Lower lobe of right lung (tissue), 2 donors: Measurements from ENCODE around the gene AKTIP. TPM values are rescaled to one million over a fixed set of nuclear protein-coding genes. Genes with fewer than 3 reads are reported as not detected.
"Not testable (repeated sequence)": the region's sequence is repeated elsewhere in the genome, so short reads cannot be mapped to it uniquely, and the experiment has no call there.

Experiments
- ATAC-seq, 2 donors: fragments of 200-7000 bp; cut with Tn5 transposase; one replicate each; pipeline ENCODE4 v1.9.1; 2020 to 2022; ENCODE audit warnings: mild to moderate bottlenecking in 2 of 2, moderate library complexity in 2 of 2
- DNase-seq: peaks from one replicate; pipeline ENCODE4 v3.0.0-alpha.2; 2020
- H3K27ac ChIP-seq: fragments of 200-600 bp; one replicate; pipeline ENCODE4 v1.8.0; 2022
- H3K27me3 ChIP-seq: fragments of 200-600 bp; one replicate; pipeline ENCODE4 v1.8.0; 2022; ENCODE audit warnings: low read depth
- H3K36me3 ChIP-seq: fragments of 200-600 bp; one replicate; pipeline ENCODE4 v1.8.0; 2022; ENCODE audit warnings: mild to moderate bottlenecking
- H3K4me1 ChIP-seq: fragments of 200-600 bp; one replicate; pipeline ENCODE4 v1.8.0; 2022
- H3K4me3 ChIP-seq: fragments of 200-600 bp; one replicate; pipeline ENCODE4 v1.8.0; 2022; ENCODE audit warnings: mild to moderate bottlenecking
- H3K9me3 ChIP-seq: fragments of 200-600 bp; one replicate; pipeline ENCODE4 v1.8.0; 2022
- intact Hi-C: fragments of 100-400 bp; cut with DNase I; formaldehyde crosslinking; loops from one replicate; pipeline ENCODE4 v1.11.0; 2022
- total RNA-seq: library from RNA; stranded (reverse); fragmentation: NEBNext Ultra II Directional; extraction: Animal tissue kit (Norgen Biotek cat#: 25700); gene quantifications from one replicate; pipeline ENCODE4 v1.2.1, GENCODE V29; 2021
- TF ChIP-seq, protein P1 (sequence below): fragments of 200-600 bp; IDR thresholded peaks from one replicate; pipeline ENCODE4 v1.8.0; 2022; ENCODE audit warnings: antibody characterized with exemption, mild to moderate bottlenecking
- donor health status: DM: no; HTN: yes; CAD: no; lungs with severe emphysema.

Gene AKTIP
- total RNA-seq, 1 donor from 2014 or later, result 43.7 TPM

DNA sequence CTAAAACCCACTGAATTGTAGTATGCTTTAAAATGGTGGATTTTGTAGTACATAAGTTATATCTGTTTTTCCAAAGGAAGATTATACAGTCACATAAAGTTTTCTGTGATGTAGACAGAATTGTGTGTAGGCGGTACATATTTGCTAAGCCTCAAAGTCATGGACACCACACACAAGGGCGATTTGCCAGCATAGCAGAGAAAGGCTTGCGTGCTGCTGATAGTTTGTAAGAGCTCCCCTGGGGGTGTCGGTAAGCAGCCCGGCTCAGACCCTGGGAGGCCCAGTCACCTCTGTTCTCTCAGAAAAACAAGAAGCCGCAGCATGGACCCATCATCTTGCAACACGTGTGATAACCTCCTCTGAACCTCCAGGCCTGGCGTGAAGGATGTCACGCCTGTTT, 38.3 kb upstream of the AKTIP start:
- Histone ChIP-seq H3K27me3 (peaks cover 6% of the 10 kb centered on the region), H3K4me3 (no peak overlapping the region), H3K4me1 (no peaks in the 10 kb centered on the region), H3K9me3 (no peaks in the 10 kb centered on the region), H3K27ac (no peak overlapping the region), H3K36me3 (no peaks in the 10 kb centered on the region)
- no peak for ATAC-seq
- TF ChIP-seq, protein P1, sequence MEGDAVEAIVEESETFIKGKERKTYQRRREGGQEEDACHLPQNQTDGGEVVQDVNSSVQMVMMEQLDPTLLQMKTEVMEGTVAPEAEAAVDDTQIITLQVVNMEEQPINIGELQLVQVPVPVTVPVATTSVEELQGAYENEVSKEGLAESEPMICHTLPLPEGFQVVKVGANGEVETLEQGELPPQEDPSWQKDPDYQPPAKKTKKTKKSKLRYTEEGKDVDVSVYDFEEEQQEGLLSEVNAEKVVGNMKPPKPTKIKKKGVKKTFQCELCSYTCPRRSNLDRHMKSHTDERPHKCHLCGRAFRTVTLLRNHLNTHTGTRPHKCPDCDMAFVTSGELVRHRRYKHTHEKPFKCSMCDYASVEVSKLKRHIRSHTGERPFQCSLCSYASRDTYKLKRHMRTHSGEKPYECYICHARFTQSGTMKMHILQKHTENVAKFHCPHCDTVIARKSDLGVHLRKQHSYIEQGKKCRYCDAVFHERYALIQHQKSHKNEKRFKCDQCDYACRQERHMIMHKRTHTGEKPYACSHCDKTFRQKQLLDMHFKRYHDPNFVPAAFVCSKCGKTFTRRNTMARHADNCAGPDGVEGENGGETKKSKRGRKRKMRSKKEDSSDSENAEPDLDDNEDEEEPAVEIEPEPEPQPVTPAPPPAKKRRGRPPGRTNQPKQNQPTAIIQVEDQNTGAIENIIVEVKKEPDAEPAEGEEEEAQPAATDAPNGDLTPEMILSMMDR, result no peak
- intact Hi-C loops, result no loop called here
- no peak for DNase-seq

DNA sequence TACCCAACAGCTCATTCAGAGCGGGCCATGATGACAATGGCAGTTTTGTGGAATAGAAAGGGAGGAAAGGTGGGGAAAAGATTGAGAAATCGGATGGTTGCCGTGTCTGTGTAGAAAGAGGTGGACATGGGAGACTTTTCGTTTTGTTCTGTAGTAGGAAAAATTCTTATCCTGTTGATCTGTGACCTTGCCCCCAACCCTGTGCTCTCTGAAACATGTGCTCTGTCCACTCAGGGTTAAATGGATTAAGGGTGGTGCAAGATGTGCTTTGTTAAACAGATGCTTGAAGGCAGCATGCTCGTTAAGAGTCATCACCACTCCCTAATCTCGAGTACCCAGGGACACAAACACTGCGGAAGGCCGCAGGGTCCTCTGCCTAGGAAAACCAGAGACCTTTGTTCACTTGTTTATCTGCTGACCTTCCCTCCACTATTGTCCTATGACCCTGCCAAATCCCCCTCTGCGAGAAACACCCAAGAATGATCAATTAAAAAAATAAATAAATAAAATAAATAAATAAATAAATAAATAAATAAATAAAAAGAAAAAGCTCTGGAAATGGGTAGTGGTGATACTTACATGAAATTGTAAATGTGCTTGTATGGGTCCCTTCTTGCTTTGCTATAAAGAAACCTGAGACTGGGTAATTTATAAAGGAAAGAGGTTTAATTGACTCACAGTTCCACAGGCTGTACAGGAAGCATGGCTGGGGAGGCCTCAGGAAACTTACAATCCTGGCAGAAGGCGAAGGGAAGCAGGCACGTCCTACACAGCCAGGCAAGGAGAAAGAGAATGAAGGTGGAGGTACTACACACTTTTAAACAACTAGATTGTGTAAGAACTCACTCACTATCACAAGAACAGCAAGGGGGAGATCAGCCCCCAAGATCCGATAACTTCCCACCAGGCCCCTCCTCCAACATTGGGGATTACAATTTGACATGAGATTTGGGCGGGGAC, 37.0 kb upstream of the AKTIP start:
- intact Hi-C loops, H3K27ac ChIP-seq, H3K27me3 ChIP-seq, DNase-seq, H3K9me3 ChIP-seq, H3K4me3 ChIP-seq, H3K36me3 ChIP-seq, ATAC-seq, H3K4me1 ChIP-seq: not testable (repeated sequence)

- H3K27me3 ChIP-seq, ATAC-seq, H3K4me3 ChIP-seq, intact Hi-C loops, H3K9me3 ChIP-seq, H3K4me1 ChIP-seq, H3K36me3 ChIP-seq, H3K27ac ChIP-seq, DNase-seq: not testable (repeated sequence)
These were observed 36.3 kb upstream of the AKTIP start for GRCh38 chr16:53539346-53539745.

- Histone ChIP-seq H3K4me1 (no peaks in the 10 kb centered on the region), H3K36me3 (no peaks in the 10 kb centered on the region), H3K27ac (no peak overlapping the region), H3K4me3 (no peak overlapping the region), H3K27me3 (peaks cover 6% of the 10 kb centered on the region), H3K9me3 (no peaks in the 10 kb centered on the region)
- intact Hi-C loops, result no loop called here
- no peak for ATAC-seq
- DNase-seq, result no peak
- TF ChIP-seq, protein P1, result no peak
These were observed 34.6 kb upstream of the AKTIP start for GRCh38 chr16:53537626-53538025.

DNA sequence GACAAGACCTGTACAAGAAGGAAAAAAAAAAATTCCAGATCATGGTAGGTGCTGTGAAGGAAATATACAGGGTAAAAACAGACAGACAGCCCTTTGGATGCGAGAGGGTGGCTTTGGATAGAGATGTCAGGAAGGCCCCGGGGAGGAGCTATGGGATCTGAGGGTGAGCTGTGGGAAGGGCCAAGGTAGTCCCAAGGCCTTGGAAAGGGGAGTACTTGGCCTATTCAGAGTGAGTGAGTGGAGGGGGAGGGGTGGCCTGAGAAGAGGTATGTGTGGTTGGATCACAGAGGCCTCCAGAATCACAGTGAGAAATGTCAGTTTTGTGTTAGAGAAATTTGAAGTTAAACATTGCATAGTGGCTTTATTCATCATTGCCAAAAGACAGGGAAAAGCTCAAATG, 31.2 kb upstream of the AKTIP start:
- intact Hi-C loops, result no loop called here
- TF ChIP-seq, protein P1, result no peak
- no peaks in the 10 kb centered on the region for H3K36me3 ChIP-seq
- no peak overlapping the region for H3K27ac ChIP-seq
- no peaks in the 10 kb centered on the region for H3K4me1 ChIP-seq
- H3K9me3 ChIP-seq, result no peaks in the 10 kb centered on the region
- DNase-seq, result no peak
- H3K27me3 ChIP-seq, result no peaks in the 10 kb centered on the region
- H3K4me3 ChIP-seq, result no peak overlapping the region
- no peak for ATAC-seq

DNA sequence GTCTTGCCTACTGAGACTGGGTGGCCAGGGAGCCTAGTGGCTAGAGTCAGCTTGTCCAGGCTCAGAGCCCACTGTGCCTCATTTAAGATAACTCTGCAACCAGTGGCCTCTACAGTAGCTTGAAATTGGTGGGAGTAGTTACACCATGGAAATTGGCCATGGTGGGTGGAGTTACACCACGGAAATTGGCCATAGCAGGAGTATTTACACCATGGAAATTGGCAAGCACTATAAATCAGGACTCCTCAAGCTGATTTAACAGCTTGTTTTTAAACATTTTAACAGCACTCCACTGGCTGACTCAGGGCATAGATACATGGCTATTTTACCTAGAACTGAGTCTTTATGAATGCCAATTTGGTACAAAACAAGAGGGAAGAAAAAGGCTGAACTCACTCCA, 27.7 kb upstream of the AKTIP start:
- TF ChIP-seq, protein P1, result no peak
- ATAC-seq (no peak), DNase-seq (no peak)
- Histone ChIP-seq H3K9me3 (no peaks in the 10 kb centered on the region), H3K27me3 (no peaks in the 10 kb centered on the region), H3K36me3 (no peaks in the 10 kb centered on the region), H3K4me1 (no peaks in the 10 kb centered on the region), H3K27ac (no peak overlapping the region), H3K4me3 (no peak overlapping the region)
- intact Hi-C loops, result no loop called here
